DND-41 (cell line): Measurements from ENCODE around the gene NMNAT2.

ENCODE experiments used
- ATAC-seq: fragments of 200-7000 bp; cut with Tn5 transposase; 3 replicates; pipeline ENCODE4 v1.9.1; 2021; ENCODE audit warnings: low read depth; ENCODE audit not compliant: insufficient read depth
- DNase-seq: peaks from one replicate; pipeline ENCODE4 v3.0.0-alpha.2; 2020
- H2AFZ ChIP-seq: 2 replicates; pipeline ENCODE4 v1.6.0; 2012; ENCODE audit warnings: low read depth, low read length
- H3K27ac ChIP-seq: 2 replicates; pipeline ENCODE4 v1.5.1; 2012; ENCODE audit warnings: low read length, inconsistent platforms
- H3K27me3 ChIP-seq: fragments of 200-600 bp; sonication (generic); 2 replicates; pipeline ENCODE4 v1.6.0; 2012; ENCODE audit warnings: low read length, mild to moderate bottlenecking, inconsistent platforms; ENCODE audit not compliant: insufficient read depth, poor library complexity
- H3K36me3 ChIP-seq: 2 replicates; pipeline ENCODE4 v1.5.1; 2012; ENCODE audit warnings: low read length, inconsistent platforms; ENCODE audit not compliant: insufficient read depth
- H3K4me1 ChIP-seq: 2 replicates; pipeline ENCODE4 v1.5.1; 2012; ENCODE audit warnings: mild to moderate bottlenecking, low read length; ENCODE audit not compliant: insufficient read depth
- H3K4me2 ChIP-seq: 2 replicates; pipeline ENCODE4 v1.6.0; 2012; ENCODE audit warnings: mild to moderate bottlenecking, moderate library complexity, low read length, inconsistent platforms; ENCODE audit not compliant: insufficient read depth
- H3K4me3 ChIP-seq, 2 experiments: fragments of 200-600 bp in 1 of 2; shearing (Covaris generic) in 1 of 2; 2 replicates each; pipeline ENCODE4 v1.5.1; 2012 to 2016; ENCODE audit warnings: inconsistent platforms in 2 of 2, low read length in 2 of 2, mild to moderate bottlenecking in 2 of 2, low read depth in 1 of 2, moderate library complexity in 1 of 2
- H3K79me2 ChIP-seq: 2 replicates; pipeline ENCODE4 v1.6.0; 2012; ENCODE audit warnings: low read length, inconsistent platforms; ENCODE audit not compliant: insufficient read depth
- H3K9ac ChIP-seq: 2 replicates; pipeline ENCODE4 v1.6.0; 2012; ENCODE audit warnings: low read depth, mild to moderate bottlenecking, inconsistent platforms, low read length, moderate library complexity
- H3K9me3 ChIP-seq: 2 replicates; pipeline ENCODE4 v1.5.1; 2012; ENCODE audit warnings: low read length, moderate library complexity, mild to moderate bottlenecking, inconsistent platforms; ENCODE audit not compliant: insufficient read depth, severe bottlenecking
- H4K20me1 ChIP-seq: 2 replicates; pipeline ENCODE4 v1.6.0; 2012; ENCODE audit warnings: low read length; ENCODE audit not compliant: insufficient read depth
- CTCF ChIP-seq: IDR thresholded peaks from 2 replicates; pipeline ENCODE4 v1.5.1; 2012; ENCODE audit warnings: borderline replicate concordance, low read length, moderate library complexity, mild to moderate bottlenecking; ENCODE audit not compliant: poor library complexity, severe bottlenecking; ENCODE audit errors: extremely low read depth
- EZH2 ChIP-seq: IDR thresholded peaks from 3 replicates; pipeline ENCODE4 v1.6.1; 2012; ENCODE audit warnings: borderline replicate concordance, low read depth, mild to moderate bottlenecking, moderate library complexity, low read length, inconsistent platforms; ENCODE audit not compliant: severe bottlenecking

The NMNAT2 gene

GRCh38 chr1:183245357-183245756 lies 172.8 kb downstream of the NMNAT2 start:
- H3K4me2 ChIP-seq: no peak overlapping the region
- H3K4me3 ChIP-seq: no peak overlapping the region
- no peak for TF ChIP-seq EZH2
- no peak for TF ChIP-seq CTCF
- H3K4me1 ChIP-seq: no peaks in the 10 kb centered on the region
- ATAC-seq (no peak), DNase-seq (no peak)
- no peak overlapping the region for H2AFZ ChIP-seq
- no peaks in the 10 kb centered on the region for H3K36me3 ChIP-seq
- H3K9ac ChIP-seq: no peak overlapping the region
- H4K20me1 ChIP-seq: no peaks in the 10 kb centered on the region
- no peaks in the 10 kb centered on the region for H3K9me3 ChIP-seq
- no peak overlapping the region for H3K27ac ChIP-seq
- H3K27me3 ChIP-seq: peaks cover 10% of the 10 kb centered on the region
- no peaks in the 10 kb centered on the region for H3K79me2 ChIP-seq

- Histone ChIP-seq H3K4me1 (no peaks in the 10 kb centered on the region), H4K20me1 (no peaks in the 10 kb centered on the region), H3K36me3 (no peaks in the 10 kb centered on the region), H3K4me3 (no peak overlapping the region), H2AFZ (no peak overlapping the region), H3K27me3 (peaks cover 10% of the 10 kb centered on the region), H3K27ac (no peak overlapping the region), H3K79me2 (no peaks in the 10 kb centered on the region), H3K9ac (no peak overlapping the region), H3K4me2 (no peak overlapping the region), H3K9me3 (no peaks in the 10 kb centered on the region)
- ATAC-seq: no peak
- TF ChIP-seq CTCF (no peak), EZH2 (no peak)
- DNase-seq: no peak
Observed at GRCh38 chr1:183244466-183244865, 173.7 kb downstream of the NMNAT2 start.

GRCh38 chr1:183243161-183244050 lies 174.8 kb downstream of the NMNAT2 start:
- H3K9me3 ChIP-seq: no peaks in the 10 kb centered on the region
- no peaks in the 10 kb centered on the region for H3K4me1 ChIP-seq
- no peak overlapping the region for H3K4me3 ChIP-seq
- no peak overlapping the region for H3K27ac ChIP-seq
- DNase-seq (no peak), ATAC-seq (no peak)
- no peaks in the 10 kb centered on the region for H3K36me3 ChIP-seq
- H3K79me2 ChIP-seq: no peaks in the 10 kb centered on the region
- no peaks in the 10 kb centered on the region for H4K20me1 ChIP-seq
- TF ChIP-seq EZH2 (no peak), CTCF (no peak)
- H2AFZ ChIP-seq: no peak overlapping the region
- no peak overlapping the region for H3K9ac ChIP-seq
- no peak overlapping the region for H3K4me2 ChIP-seq
- H3K27me3 ChIP-seq: peaks cover 3% of the 10 kb centered on the region
